Osteocyte (in vitro differentiated cells): ENCODE results near the gene SLC25A11. TPM values are rescaled to one million over a fixed set of nuclear protein-coding genes. Genes with fewer than 3 reads are reported as not detected.
"Not testable (repeated sequence)": the region's sequence is repeated elsewhere in the genome, so short reads cannot be mapped to it uniquely, and the experiment has no call there.

Experiments used
- DNase-seq: peaks from one replicate; pipeline ENCODE4 v3.0.0; 2021; ENCODE audit warnings: mixed read lengths; ENCODE audit not compliant: unreplicated experiment; ENCODE audit errors: extremely low spot score
- H3K27ac Mint-ChIP-seq: one replicate; pipeline ENCODE4 v1.8.0; 2021; ENCODE audit warnings: mild to moderate bottlenecking, mixed read lengths; ENCODE audit not compliant: unreplicated experiment
- H3K27me3 Mint-ChIP-seq: one replicate; pipeline ENCODE4 v1.8.0; 2021; ENCODE audit warnings: mixed read lengths; ENCODE audit not compliant: unreplicated experiment
- H3K36me3 Mint-ChIP-seq: one replicate; pipeline ENCODE4 v1.8.0; 2021; ENCODE audit warnings: mixed read lengths; ENCODE audit not compliant: unreplicated experiment
- H3K4me1 Mint-ChIP-seq: one replicate; pipeline ENCODE4 v1.8.0; 2021; ENCODE audit warnings: mixed read lengths; ENCODE audit not compliant: unreplicated experiment
- H3K4me3 Mint-ChIP-seq: one replicate; pipeline ENCODE4 v1.8.0; 2021; ENCODE audit warnings: mild to moderate bottlenecking, moderate library complexity, mixed read lengths; ENCODE audit not compliant: unreplicated experiment
- H3K9me3 Mint-ChIP-seq: one replicate; pipeline ENCODE4 v1.8.0; 2021; ENCODE audit warnings: mixed read lengths; ENCODE audit not compliant: unreplicated experiment
- total RNA-seq: library from RNA; stranded (reverse); gene quantifications from 2 replicates; pipeline ENCODE4 v1.2.1, GENCODE V29; 2021
- TF ChIP-seq, protein P1 (sequence below): fragments of 200-600 bp; sonication (generic); IDR thresholded peaks from 2 replicates; pipeline ENCODE4 v1.5.0; 2021; ENCODE audit warnings: antibody characterized with exemption, mild to moderate bottlenecking, moderate library complexity

The SLC25A11 gene
- total RNA-seq, 1 donor from 2014 or later: 59.6 TPM

- TF ChIP-seq, protein P1, sequence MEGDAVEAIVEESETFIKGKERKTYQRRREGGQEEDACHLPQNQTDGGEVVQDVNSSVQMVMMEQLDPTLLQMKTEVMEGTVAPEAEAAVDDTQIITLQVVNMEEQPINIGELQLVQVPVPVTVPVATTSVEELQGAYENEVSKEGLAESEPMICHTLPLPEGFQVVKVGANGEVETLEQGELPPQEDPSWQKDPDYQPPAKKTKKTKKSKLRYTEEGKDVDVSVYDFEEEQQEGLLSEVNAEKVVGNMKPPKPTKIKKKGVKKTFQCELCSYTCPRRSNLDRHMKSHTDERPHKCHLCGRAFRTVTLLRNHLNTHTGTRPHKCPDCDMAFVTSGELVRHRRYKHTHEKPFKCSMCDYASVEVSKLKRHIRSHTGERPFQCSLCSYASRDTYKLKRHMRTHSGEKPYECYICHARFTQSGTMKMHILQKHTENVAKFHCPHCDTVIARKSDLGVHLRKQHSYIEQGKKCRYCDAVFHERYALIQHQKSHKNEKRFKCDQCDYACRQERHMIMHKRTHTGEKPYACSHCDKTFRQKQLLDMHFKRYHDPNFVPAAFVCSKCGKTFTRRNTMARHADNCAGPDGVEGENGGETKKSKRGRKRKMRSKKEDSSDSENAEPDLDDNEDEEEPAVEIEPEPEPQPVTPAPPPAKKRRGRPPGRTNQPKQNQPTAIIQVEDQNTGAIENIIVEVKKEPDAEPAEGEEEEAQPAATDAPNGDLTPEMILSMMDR: peak; percentile 25
- H3K27ac Mint-ChIP-seq: peak overlapping the region; percentile 19
- no peak overlapping the region for H3K4me3 Mint-ChIP-seq
- peaks cover 9% of the 10 kb centered on the region for H3K36me3 Mint-ChIP-seq
- no peaks in the 10 kb centered on the region for H3K9me3 Mint-ChIP-seq
- H3K27me3 Mint-ChIP-seq: no peaks in the 10 kb centered on the region
- peaks cover 21% of the 10 kb centered on the region for H3K4me1 Mint-ChIP-seq
- DNase-seq: no peak
These were observed 5.5 kb downstream of the SLC25A11 start for GRCh38 chr17:4934173-4934979.

DNA sequence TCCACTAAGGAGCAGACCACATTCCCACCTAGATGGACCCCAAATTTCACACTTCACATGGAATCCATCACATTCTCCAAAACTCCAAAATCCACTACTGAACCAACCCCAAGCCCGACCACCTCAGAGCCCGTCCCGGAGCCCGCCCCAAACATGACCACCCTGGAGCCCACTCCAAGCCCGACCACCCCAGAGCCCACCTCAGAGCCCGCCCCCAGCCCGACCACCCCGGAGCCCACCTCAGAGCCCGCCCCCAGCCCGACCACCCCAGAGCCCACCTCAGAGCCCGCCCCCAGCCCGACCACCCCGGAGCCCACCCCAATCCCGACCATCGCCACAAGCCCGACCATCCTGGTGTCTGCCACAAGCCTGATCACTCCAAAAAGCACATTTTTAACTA, 6.2 kb downstream of the SLC25A11 start:
- DNase-seq: no peak
- H3K27me3 Mint-ChIP-seq: no peaks in the 10 kb centered on the region
- H3K4me1 Mint-ChIP-seq: peaks cover 14% of the 10 kb centered on the region
- TF ChIP-seq, protein P1: no peak
- H3K4me3 Mint-ChIP-seq: no peak overlapping the region
- no peaks in the 10 kb centered on the region for H3K9me3 Mint-ChIP-seq
- no peak overlapping the region for H3K27ac Mint-ChIP-seq
- H3K36me3 Mint-ChIP-seq: peaks cover 9% of the 10 kb centered on the region

DNA sequence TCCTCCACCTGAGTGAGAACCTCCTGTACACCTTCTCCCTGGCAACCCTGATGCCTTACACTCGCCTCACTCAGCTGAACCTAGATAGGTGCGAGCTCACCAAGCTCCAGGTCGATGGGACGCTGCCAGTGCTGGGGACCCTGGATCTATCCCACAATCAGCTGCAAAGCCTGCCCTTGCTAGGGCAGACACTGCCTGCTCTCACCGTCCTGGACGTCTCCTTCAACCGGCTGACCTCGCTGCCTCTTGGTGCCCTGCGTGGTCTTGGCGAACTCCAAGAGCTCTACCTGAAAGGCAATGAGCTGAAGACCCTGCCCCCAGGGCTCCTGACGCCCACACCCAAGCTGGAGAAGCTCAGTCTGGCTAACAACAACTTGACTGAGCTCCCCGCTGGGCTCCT, 7.1 kb downstream of the SLC25A11 start:
- no peaks in the 10 kb centered on the region for H3K9me3 Mint-ChIP-seq
- H3K4me1 Mint-ChIP-seq: peaks cover 8% of the 10 kb centered on the region
- no peak for DNase-seq
- H3K27ac Mint-ChIP-seq: no peak overlapping the region
- peaks cover 9% of the 10 kb centered on the region for H3K36me3 Mint-ChIP-seq
- H3K27me3 Mint-ChIP-seq: no peaks in the 10 kb centered on the region
- no peak overlapping the region for H3K4me3 Mint-ChIP-seq
- TF ChIP-seq, protein P1: no peak

GRCh38 chr17:4931963-4932362, 7.9 kb downstream of the SLC25A11 start, which contains the start of gene GP1BA:
GP1BA (plus strand) TSS chr17:4932277; CDS start chr17:4932605, 328 bp downstream.
- Mint-ChIP-seq H3K4me1 (peaks cover 8% of the 10 kb centered on the region), H3K27me3 (no peaks in the 10 kb centered on the region), H3K27ac (no peak within 1 kb of the TSS), H3K9me3 (no peaks in the 10 kb centered on the region), H3K4me3 (no peak within 1 kb of the TSS), H3K36me3 (peaks cover 6% of the 10 kb centered on the region)
- DNase-seq: no peak
- TF ChIP-seq, protein P1: no peak

- no peaks in the 10 kb centered on the region for H3K9me3 Mint-ChIP-seq
- TF ChIP-seq, protein P1: no peak
These were observed 11.0 kb downstream of the SLC25A11 start for GRCh38 chr17:4928881-4929280.

GRCh38 chr17:4926577-4927335, 13.1 kb downstream of the SLC25A11 start:
- DNase-seq, H3K9me3 Mint-ChIP-seq, H3K4me3 Mint-ChIP-seq, H3K36me3 Mint-ChIP-seq, H3K27me3 Mint-ChIP-seq, H3K4me1 Mint-ChIP-seq, H3K27ac Mint-ChIP-seq: not testable (repeated sequence)

More at GRCh38 chr17:4928881-4929280, 11.0 kb downstream of the SLC25A11 start:
- Mint-ChIP-seq H3K27me3 (no peaks in the 10 kb centered on the region), H3K36me3 (peaks cover 2% of the 10 kb centered on the region), H3K4me1 (peaks cover 2% of the 10 kb centered on the region), H3K27ac (no peak overlapping the region), H3K4me3 (no peak overlapping the region)
- no peak for DNase-seq
